HG03342 (cell line): ENCODE data around the gene FOXJ3.
"Not testable (repeated sequence)": the region's sequence is repeated elsewhere in the genome, so short reads cannot be mapped to it uniquely, and the experiment has no call there.

Experiments used
- ATAC-seq: cut with Tn5 transposase; IDR thresholded peaks from one replicate; pipeline ENCODE4 v1.9.1; 2021; ENCODE audit warnings: mild to moderate bottlenecking, moderate library complexity; ENCODE audit not compliant: unreplicated experiment

The FOXJ3 gene

GRCh38 chr1:42259059-42259738 lies 75.8 kb downstream of the FOXJ3 start:
- peak; percentile 52 for ATAC-seq

- no peak for ATAC-seq
These were observed 76.8 kb downstream of the FOXJ3 start for GRCh38 chr1:42258218-42258617.

GRCh38 chr1:42251042-42251441 lies 84.0 kb downstream of the FOXJ3 start:
- no peak for ATAC-seq

GRCh38 chr1:42250164-42250563 lies 84.9 kb downstream of the FOXJ3 start:
- no peak for ATAC-seq

GRCh38 chr1:42240966-42241755 lies 93.9 kb downstream of the FOXJ3 start:
- ATAC-seq, result no peak

- ATAC-seq, result no peak
These were observed 95.5 kb downstream of the FOXJ3 start for GRCh38 chr1:42239555-42239954.

GRCh38 chr1:42239041-42239440 lies 96.0 kb downstream of the FOXJ3 start:
- no peak for ATAC-seq

- no peak for ATAC-seq
These were observed 103.8 kb downstream of the FOXJ3 start for GRCh38 chr1:42231253-42231652.

GRCh38 chr1:42228938-42229337 lies 106.1 kb downstream of the FOXJ3 start:
- ATAC-seq, result no peak

GRCh38 chr1:42223036-42223435 lies 112.0 kb downstream of the FOXJ3 start:
- ATAC-seq, result no peak

- no peak for ATAC-seq
These were observed 113.0 kb downstream of the FOXJ3 start for GRCh38 chr1:42221952-42222606.

GRCh38 chr1:42221456-42221855 lies 113.6 kb downstream of the FOXJ3 start:
- no peak for ATAC-seq

- no peak for ATAC-seq
These were observed 115.4 kb downstream of the FOXJ3 start for GRCh38 chr1:42219627-42220026.

- ATAC-seq, result no peak
These were observed 120.6 kb downstream of the FOXJ3 start for GRCh38 chr1:42214447-42214871.

- ATAC-seq, result no peak
These were observed 123.8 kb downstream of the FOXJ3 start for GRCh38 chr1:42211224-42211623.

- ATAC-seq, result no peak
These were observed 124.5 kb downstream of the FOXJ3 start for GRCh38 chr1:42210421-42211133.

GRCh38 chr1:42209526-42210251 lies 125.3 kb downstream of the FOXJ3 start:
- no peak for ATAC-seq

GRCh38 chr1:42206930-42207329 lies 128.1 kb downstream of the FOXJ3 start:
- ATAC-seq, result not testable (repeated sequence)

- no peak for ATAC-seq
These were observed 128.9 kb downstream of the FOXJ3 start for GRCh38 chr1:42206164-42206563.

GRCh38 chr1:42201986-42202385 lies 133.0 kb downstream of the FOXJ3 start:
- no peak for ATAC-seq

GRCh38 chr1:42198251-42198650 lies 136.8 kb downstream of the FOXJ3 start:
- ATAC-seq, result no peak
